GM18511 (cell line): Measurements from ENCODE around the gene TMCC1.
"Not testable (repeated sequence)": the region's sequence is repeated elsewhere in the genome, so short reads cannot be mapped to it uniquely, and the experiment has no call there.

ENCODE experiments used
- ATAC-seq: cut with Tn5 transposase; IDR thresholded peaks from one replicate; pipeline ENCODE4 v1.9.1; 2021; ENCODE audit warnings: mild to moderate bottlenecking, moderate library complexity; ENCODE audit not compliant: unreplicated experiment

TMCC1 gene

GRCh38 chr3:129656659-129657247 lies 236.8 kb downstream of the TMCC1 start:
- ATAC-seq: no peak

GRCh38 chr3:129655291-129655700 lies 238.2 kb downstream of the TMCC1 start:
- no peak for ATAC-seq

- ATAC-seq: no peak
Measured at GRCh38 chr3:129654131-129654530, 239.4 kb downstream of the TMCC1 start.

- ATAC-seq: no peak
Measured at GRCh38 chr3:129653019-129653418, 240.5 kb downstream of the TMCC1 start.

GRCh38 chr3:129651435-129652202 lies 241.9 kb downstream of the TMCC1 start:
- ATAC-seq: no peak

GRCh38 chr3:129650256-129650872 lies 243.1 kb downstream of the TMCC1 start:
- ATAC-seq: no peak

- no peak for ATAC-seq
Measured at GRCh38 chr3:129648391-129648790, 245.1 kb downstream of the TMCC1 start.

- ATAC-seq: no peak
Measured at GRCh38 chr3:129645286-129645685, 248.2 kb downstream of the TMCC1 start.

GRCh38 chr3:129644836-129645235 lies 248.7 kb downstream of the TMCC1 start:
- no peak for ATAC-seq

GRCh38 chr3:129641567-129642260 lies 251.8 kb downstream of the TMCC1 start:
- not testable (repeated sequence) for ATAC-seq

GRCh38 chr3:129640985-129641384 lies 252.5 kb downstream of the TMCC1 start:
- ATAC-seq: not testable (repeated sequence)

- no peak for ATAC-seq
Measured at GRCh38 chr3:129638481-129638880, 255.0 kb downstream of the TMCC1 start.

GRCh38 chr3:129636082-129636481 lies 257.4 kb downstream of the TMCC1 start:
- ATAC-seq: no peak

GRCh38 chr3:129635656-129636055 lies 257.9 kb downstream of the TMCC1 start:
- ATAC-seq: no peak

GRCh38 chr3:129633751-129634481 lies 259.6 kb downstream of the TMCC1 start:
- ATAC-seq: no peak

- no peak for ATAC-seq
Measured at GRCh38 chr3:129632977-129633376, 260.5 kb downstream of the TMCC1 start.

GRCh38 chr3:129632556-129632955 lies 261.0 kb downstream of the TMCC1 start:
- ATAC-seq: no peak

GRCh38 chr3:129632056-129632455 lies 261.5 kb downstream of the TMCC1 start:
- no peak for ATAC-seq

GRCh38 chr3:129629011-129629410 lies 264.5 kb downstream of the TMCC1 start:
- ATAC-seq: no peak

- ATAC-seq: no peak
Measured at GRCh38 chr3:129628169-129628522, 265.4 kb downstream of the TMCC1 start.
